ENCODE measurements around the gene EML4.

The EML4 gene

GRCh38 chr2:42199002-42199401, 29.8 kb downstream of the EML4 start:
- Mint-ChIP-seq H3K4me1 (peaks cover 57% of the 10 kb centered on the region), H3K9me3 (no peaks in the 10 kb centered on the region), H3K36me3 (ENCODE audit: low read depth) (peaks cover 28% of the 10 kb centered on the region), H3K27me3 (ENCODE audit: low read depth) (no peaks in the 10 kb centered on the region), H3K4me3 (no peak overlapping the region), H3K27ac (peak overlapping the region; percentile 48 to 96 (median 67))
- TF ChIP-seq, protein P1, sequence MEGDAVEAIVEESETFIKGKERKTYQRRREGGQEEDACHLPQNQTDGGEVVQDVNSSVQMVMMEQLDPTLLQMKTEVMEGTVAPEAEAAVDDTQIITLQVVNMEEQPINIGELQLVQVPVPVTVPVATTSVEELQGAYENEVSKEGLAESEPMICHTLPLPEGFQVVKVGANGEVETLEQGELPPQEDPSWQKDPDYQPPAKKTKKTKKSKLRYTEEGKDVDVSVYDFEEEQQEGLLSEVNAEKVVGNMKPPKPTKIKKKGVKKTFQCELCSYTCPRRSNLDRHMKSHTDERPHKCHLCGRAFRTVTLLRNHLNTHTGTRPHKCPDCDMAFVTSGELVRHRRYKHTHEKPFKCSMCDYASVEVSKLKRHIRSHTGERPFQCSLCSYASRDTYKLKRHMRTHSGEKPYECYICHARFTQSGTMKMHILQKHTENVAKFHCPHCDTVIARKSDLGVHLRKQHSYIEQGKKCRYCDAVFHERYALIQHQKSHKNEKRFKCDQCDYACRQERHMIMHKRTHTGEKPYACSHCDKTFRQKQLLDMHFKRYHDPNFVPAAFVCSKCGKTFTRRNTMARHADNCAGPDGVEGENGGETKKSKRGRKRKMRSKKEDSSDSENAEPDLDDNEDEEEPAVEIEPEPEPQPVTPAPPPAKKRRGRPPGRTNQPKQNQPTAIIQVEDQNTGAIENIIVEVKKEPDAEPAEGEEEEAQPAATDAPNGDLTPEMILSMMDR (IDR thresholded peaks at IDR 0.05; ENCODE audit: unreplicated experiment in 3 of 3): no peak

DNA sequence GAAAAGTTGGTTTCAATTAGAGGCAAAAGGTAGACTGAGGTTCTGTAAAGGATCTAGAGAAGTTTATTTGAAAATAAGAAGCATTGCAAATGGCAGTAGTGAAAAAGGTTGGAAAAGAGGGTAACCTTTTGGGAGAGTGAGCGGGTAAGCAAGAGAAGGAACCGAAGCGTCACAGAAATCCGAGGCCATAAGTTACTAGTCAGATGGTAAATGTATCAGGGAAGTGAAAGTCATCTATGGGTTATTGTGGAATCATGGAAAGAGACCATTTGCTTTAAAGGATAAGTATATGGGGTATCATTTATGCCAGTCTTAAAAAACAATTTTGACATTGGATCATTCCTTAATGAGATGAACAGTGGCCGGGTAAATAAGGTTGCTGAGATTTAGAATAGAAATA, 30.5 kb downstream of the EML4 start:
- no peak overlapping the region for H3K4me3 Mint-ChIP-seq
- H3K9me3 Mint-ChIP-seq: no peaks in the 10 kb centered on the region
- no peaks in the 10 kb centered on the region for H3K27me3 Mint-ChIP-seq (ENCODE audit: low read depth)
- H3K36me3 Mint-ChIP-seq (ENCODE audit: low read depth): peaks cover 28% of the 10 kb centered on the region
- H3K4me1 Mint-ChIP-seq: peaks cover 57% of the 10 kb centered on the region
- TF ChIP-seq, protein P1 (IDR thresholded peaks at IDR 0.05; ENCODE audit: unreplicated experiment in 3 of 3): no peak
- peak overlapping the region; percentile 48 to 96 (median 67) for H3K27ac Mint-ChIP-seq

- Mint-ChIP-seq H3K27ac (peak overlapping the region; percentile 72 to 96 (median 85)), H3K4me3 (no peak overlapping the region), H3K9me3 (no peaks in the 10 kb centered on the region), H3K27me3 (ENCODE audit: low read depth) (no peaks in the 10 kb centered on the region), H3K36me3 (ENCODE audit: low read depth) (peaks cover 28% of the 10 kb centered on the region), H3K4me1 (peaks cover 55% of the 10 kb centered on the region)
- TF ChIP-seq, protein P1 (IDR thresholded peaks at IDR 0.05; ENCODE audit: unreplicated experiment in 3 of 3): no peak
Measured at GRCh38 chr2:42200926-42201855, 32.0 kb downstream of the EML4 start.

DNA sequence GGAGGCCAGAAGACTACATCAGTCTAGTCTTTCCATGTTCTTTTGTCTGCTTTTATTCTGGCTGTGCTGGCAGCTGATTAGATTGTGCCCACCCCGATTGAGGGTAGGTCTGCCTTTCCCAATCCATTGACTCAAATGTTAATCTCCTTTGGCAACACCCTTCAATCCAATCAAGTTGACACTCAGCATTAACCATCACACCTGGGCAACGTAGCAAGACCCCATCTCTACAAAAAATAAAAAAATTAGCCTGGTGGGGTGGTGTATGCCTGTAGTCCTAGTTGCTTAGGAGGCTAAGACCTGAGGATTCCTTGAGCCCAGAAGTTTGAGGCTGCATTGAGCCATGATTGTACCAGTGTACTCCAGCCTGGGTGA, 33.5 kb downstream of the EML4 start:
- Mint-ChIP-seq H3K27ac (no peak overlapping the region), H3K4me1 (peaks cover 44% of the 10 kb centered on the region), H3K36me3 (ENCODE audit: low read depth) (peaks cover 18% of the 10 kb centered on the region), H3K27me3 (ENCODE audit: low read depth) (no peaks in the 10 kb centered on the region), H3K4me3 (no peak overlapping the region), H3K9me3 (no peaks in the 10 kb centered on the region)
- TF ChIP-seq, protein P1 (IDR thresholded peaks at IDR 0.05; ENCODE audit: unreplicated experiment in 3 of 3): no peak

DNA sequence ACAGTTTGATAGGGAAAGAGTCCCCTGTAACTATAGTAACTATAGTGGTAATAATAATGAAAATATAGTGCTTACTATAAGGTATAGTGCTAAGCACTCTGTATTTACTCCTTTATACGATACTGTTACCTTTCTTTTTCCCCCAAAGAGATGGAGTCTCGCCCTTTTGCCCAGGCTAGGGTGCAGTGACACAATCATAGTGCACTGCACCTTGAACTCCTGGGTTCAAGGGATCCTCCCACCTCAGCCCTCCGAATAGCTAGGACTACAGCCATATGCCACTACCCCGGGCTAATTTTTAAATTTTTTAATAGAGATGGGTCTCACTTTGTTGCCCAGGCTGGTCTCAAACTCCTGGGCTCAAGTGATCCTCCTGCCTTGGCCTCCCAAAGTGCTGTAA, 34.6 kb downstream of the EML4 start:
- no peak overlapping the region for H3K4me3 Mint-ChIP-seq
- H3K27ac Mint-ChIP-seq: no peak overlapping the region
- H3K36me3 Mint-ChIP-seq (ENCODE audit: low read depth): peaks cover 8% of the 10 kb centered on the region

More for the DNA sequence above, 34.6 kb downstream of the EML4 start:
- no peaks in the 10 kb centered on the region for H3K27me3 Mint-ChIP-seq (ENCODE audit: low read depth)
- TF ChIP-seq, protein P1 (IDR thresholded peaks at IDR 0.05; ENCODE audit: unreplicated experiment in 3 of 3): no peak
- no peaks in the 10 kb centered on the region for H3K9me3 Mint-ChIP-seq
- peaks cover 35% of the 10 kb centered on the region for H3K4me1 Mint-ChIP-seq

Measured in nephron (organoid).